Measurements from ENCODE around the gene TRIM45.
"Not testable (repeated sequence)": the region's sequence is repeated elsewhere in the genome, so short reads cannot be mapped to it uniquely, and the experiment has no call there.

Gene TRIM45

GRCh38 chr1:117101858-117102257, 19.7 kb downstream of the TRIM45 start:
- not testable (repeated sequence) for DNase-seq (ENCODE audit: low read depth, low spot score)

GRCh38 chr1:117101334-117101733, 20.2 kb downstream of the TRIM45 start:
- no peak for DNase-seq (ENCODE audit: low read depth, low spot score)

- DNase-seq (ENCODE audit: low read depth, low spot score) = no peak
These were observed 23.2 kb downstream of the TRIM45 start for GRCh38 chr1:117098287-117098890.

- no peak for DNase-seq (ENCODE audit: low read depth, low spot score)
These were observed 24.1 kb downstream of the TRIM45 start for GRCh38 chr1:117097443-117097842.

- no peak for DNase-seq (ENCODE audit: low read depth, low spot score)
These were observed 24.6 kb downstream of the TRIM45 start for GRCh38 chr1:117096951-117097408.

- DNase-seq (ENCODE audit: low read depth, low spot score) = no peak
These were observed 26.5 kb downstream of the TRIM45 start for GRCh38 chr1:117094841-117095604.

- DNase-seq (ENCODE audit: low read depth, low spot score) = peak; percentile 17
These were observed 27.5 kb downstream of the TRIM45 start for GRCh38 chr1:117093870-117094621.

- DNase-seq (ENCODE audit: low read depth, low spot score) = no peak
These were observed 28.4 kb downstream of the TRIM45 start for GRCh38 chr1:117093091-117093534.

- DNase-seq (ENCODE audit: low read depth, low spot score) = no peak
These were observed 29.0 kb downstream of the TRIM45 start for GRCh38 chr1:117092594-117092993.

- DNase-seq (ENCODE audit: low read depth, low spot score) = no peak
These were observed 31.6 kb downstream of the TRIM45 start for GRCh38 chr1:117089996-117090395.

GRCh38 chr1:117087686-117088085, 33.9 kb downstream of the TRIM45 start:
- no peak for DNase-seq (ENCODE audit: low read depth, low spot score)

- no peak for DNase-seq (ENCODE audit: low read depth, low spot score)
These were observed 37.3 kb downstream of the TRIM45 start for GRCh38 chr1:117084231-117084630.

GRCh38 chr1:117079737-117080136, 41.8 kb downstream of the TRIM45 start:
- no peak for DNase-seq (ENCODE audit: low read depth, low spot score)

GRCh38 chr1:117077267-117077666, 44.3 kb downstream of the TRIM45 start:
- no peak for DNase-seq (ENCODE audit: low read depth, low spot score)

- no peak for DNase-seq (ENCODE audit: low read depth, low spot score)
These were observed 44.9 kb downstream of the TRIM45 start for GRCh38 chr1:117076648-117077047.

GRCh38 chr1:117070124-117070523, 51.4 kb downstream of the TRIM45 start:
- no peak for DNase-seq (ENCODE audit: low read depth, low spot score)

GRCh38 chr1:117069220-117069844, 52.2 kb downstream of the TRIM45 start:
- DNase-seq (ENCODE audit: low read depth, low spot score) = no peak

GRCh38 chr1:117068580-117068979, 53.0 kb downstream of the TRIM45 start:
- DNase-seq (ENCODE audit: low read depth, low spot score) = no peak

- no peak for DNase-seq (ENCODE audit: low read depth, low spot score)
These were observed 53.8 kb downstream of the TRIM45 start for GRCh38 chr1:117067533-117068370.

- no peak for DNase-seq (ENCODE audit: low read depth, low spot score)
These were observed 55.2 kb downstream of the TRIM45 start for GRCh38 chr1:117066367-117066766.

- DNase-seq (ENCODE audit: low read depth, low spot score) = no peak
These were observed 59.5 kb downstream of the TRIM45 start for GRCh38 chr1:117061986-117062415.

Measured in activated CD4-positive, CD25-positive, alpha-beta regulatory T cell treated with anti-CD3 and anti-CD28 coated beads, Interleukin-2, amount 50 U/mL, for 16 hours (primary cell).